ENCODE data around the gene TRIM14. TPM values are rescaled to one million over a fixed set of nuclear protein-coding genes. Genes with fewer than 3 reads are reported as not detected.

TRIM14 gene
- total and polyA plus RNA-seq, 9 donors, result 2.3 to 24.0 (median 5.7) TPM

DNA sequence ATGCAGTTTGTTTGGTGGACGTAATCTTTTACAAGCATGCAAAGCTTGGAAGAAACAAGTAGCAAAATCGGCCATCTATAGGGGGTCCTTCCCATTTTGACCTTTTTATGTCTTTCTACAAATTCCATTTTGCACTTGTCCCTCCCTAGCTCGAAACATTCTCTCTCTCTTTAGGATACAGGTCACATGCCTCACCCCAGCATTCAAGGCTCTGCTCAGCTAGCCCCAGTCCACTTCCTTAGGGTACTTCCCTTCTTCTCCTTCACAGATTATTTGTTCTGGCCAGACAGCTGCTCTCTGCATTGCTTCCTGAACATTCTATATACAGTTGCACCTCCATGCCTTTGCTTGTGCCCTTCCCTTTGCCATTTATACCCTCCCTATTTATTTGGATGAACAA, 31.7 kb upstream of the TRIM14 start:
- Histone ChIP-seq H3K4me3 (no peak overlapping the region), H3K27me3 (no peaks in the 10 kb centered on the region), H3K4me1 (ENCODE audit: insufficient read depth) (no peaks in the 10 kb centered on the region), H3K9me3 (no peaks in the 10 kb centered on the region), H3K36me3 (no peaks in the 10 kb centered on the region), H3K27ac (no peak overlapping the region)
- intact Hi-C loops (cut with DNase I), result no loop called here
- WGBS, 3 donors, result 76 to 86% (median 80%) methylated on average over 3 of the region's 3 CpGs
- DNase-seq, result no peak
- TF ChIP-seq, protein P1, sequence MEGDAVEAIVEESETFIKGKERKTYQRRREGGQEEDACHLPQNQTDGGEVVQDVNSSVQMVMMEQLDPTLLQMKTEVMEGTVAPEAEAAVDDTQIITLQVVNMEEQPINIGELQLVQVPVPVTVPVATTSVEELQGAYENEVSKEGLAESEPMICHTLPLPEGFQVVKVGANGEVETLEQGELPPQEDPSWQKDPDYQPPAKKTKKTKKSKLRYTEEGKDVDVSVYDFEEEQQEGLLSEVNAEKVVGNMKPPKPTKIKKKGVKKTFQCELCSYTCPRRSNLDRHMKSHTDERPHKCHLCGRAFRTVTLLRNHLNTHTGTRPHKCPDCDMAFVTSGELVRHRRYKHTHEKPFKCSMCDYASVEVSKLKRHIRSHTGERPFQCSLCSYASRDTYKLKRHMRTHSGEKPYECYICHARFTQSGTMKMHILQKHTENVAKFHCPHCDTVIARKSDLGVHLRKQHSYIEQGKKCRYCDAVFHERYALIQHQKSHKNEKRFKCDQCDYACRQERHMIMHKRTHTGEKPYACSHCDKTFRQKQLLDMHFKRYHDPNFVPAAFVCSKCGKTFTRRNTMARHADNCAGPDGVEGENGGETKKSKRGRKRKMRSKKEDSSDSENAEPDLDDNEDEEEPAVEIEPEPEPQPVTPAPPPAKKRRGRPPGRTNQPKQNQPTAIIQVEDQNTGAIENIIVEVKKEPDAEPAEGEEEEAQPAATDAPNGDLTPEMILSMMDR (IDR thresholded peaks at IDR 0.05), result no peak
- no peak for TF ChIP-seq POLR2A (IDR thresholded peaks at IDR 0.05)
- no peak for TF ChIP-seq EP300 (IDR thresholded peaks at IDR 0.05)

DNA sequence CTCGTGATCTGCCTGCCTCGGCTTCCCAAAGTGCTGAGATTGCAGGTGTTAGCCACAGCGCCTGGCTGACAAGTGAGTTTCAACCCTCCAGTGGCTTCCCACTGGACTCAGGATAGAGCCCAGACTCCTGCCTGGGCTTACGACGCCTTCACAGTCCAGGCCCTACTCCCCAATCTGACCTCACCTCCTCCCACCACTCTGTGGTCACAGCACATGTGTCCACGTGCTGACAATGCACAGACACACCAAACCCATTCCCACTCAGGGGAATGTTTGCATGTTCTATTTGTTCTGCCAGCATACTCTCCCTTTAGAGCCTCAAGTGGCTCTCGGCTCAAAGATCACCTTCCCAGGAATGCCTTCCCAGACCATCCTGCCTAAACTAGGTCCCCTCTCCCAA, 31.1 kb upstream of the TRIM14 start:
- no peaks in the 10 kb centered on the region for H3K36me3 ChIP-seq
- no peaks in the 10 kb centered on the region for H3K4me1 ChIP-seq (ENCODE audit: insufficient read depth)
- H3K27me3 ChIP-seq, result no peaks in the 10 kb centered on the region
- intact Hi-C loops (cut with DNase I), result no loop called here
- DNase-seq, result no peak
- TF ChIP-seq EP300 (IDR thresholded peaks at IDR 0.05), result no peak
- TF ChIP-seq POLR2A (IDR thresholded peaks at IDR 0.05), result no peak
- TF ChIP-seq, protein P1 (IDR thresholded peaks at IDR 0.05), result no peak
- no peaks in the 10 kb centered on the region for H3K9me3 ChIP-seq
- H3K4me3 ChIP-seq, result no peak overlapping the region
- H3K27ac ChIP-seq, result no peak overlapping the region
- WGBS, 3 donors, result 60 to 80% (median 68%) methylated on average over 7 of the region's 7 CpGs

DNA sequence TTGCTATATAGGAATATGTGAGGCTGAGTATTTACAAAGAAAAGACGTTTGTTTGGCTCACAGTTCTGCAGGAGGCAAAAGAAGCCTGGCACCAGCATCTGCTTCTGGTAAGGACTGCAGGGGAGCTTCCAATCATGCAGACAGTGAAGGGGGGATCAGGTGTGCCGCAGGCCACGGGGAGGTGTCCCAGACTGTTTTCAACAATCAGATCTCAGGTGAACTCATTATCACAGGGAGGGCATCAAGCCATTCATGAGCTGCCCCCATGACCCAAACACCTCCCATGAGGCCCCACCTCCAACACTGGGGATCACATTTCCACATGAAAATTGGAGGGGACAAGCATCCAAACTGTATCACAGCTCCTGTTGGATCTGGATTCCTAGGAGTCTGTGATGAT, 30.4 kb upstream of the TRIM14 start:
- intact Hi-C loops (cut with DNase I), result no loop called here
- 46 to 63% (median 53%) methylated on average over 3 of the region's 3 CpGs for whole genome bisulfite sequencing, 3 donors
- H3K27me3 ChIP-seq, result no peaks in the 10 kb centered on the region

DNA sequence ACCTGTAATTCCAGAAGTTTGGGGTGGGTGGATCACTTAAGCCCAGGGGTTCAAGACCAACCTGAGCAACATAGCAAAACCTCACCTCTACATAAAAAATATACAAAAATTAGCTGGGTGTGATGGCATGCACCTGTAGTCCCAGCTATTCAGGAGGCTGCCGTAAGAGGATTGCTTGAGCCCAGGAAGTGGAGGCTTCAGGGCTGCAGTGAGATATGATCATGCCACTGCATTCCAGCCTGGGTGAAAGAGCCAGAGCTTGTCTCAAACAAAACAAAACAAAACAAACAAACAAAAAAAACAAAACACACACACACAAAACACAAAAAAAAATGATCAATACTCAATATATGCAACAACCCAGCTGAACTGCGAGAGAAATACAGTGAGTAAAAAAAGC, 29.5 kb upstream of the TRIM14 start:
- no peaks in the 10 kb centered on the region for H3K36me3 ChIP-seq
- H3K27me3 ChIP-seq, result no peaks in the 10 kb centered on the region
- intact Hi-C loops (cut with DNase I), result no loop called here
- H3K27ac ChIP-seq, result no peak overlapping the region
- H3K4me1 ChIP-seq (ENCODE audit: insufficient read depth), result no peaks in the 10 kb centered on the region
- no peak overlapping the region for H3K4me3 ChIP-seq
- 63 to 83% (median 82%) methylated on average over 2 of the region's 2 CpGs for WGBS, 3 donors
- no peaks in the 10 kb centered on the region for H3K9me3 ChIP-seq
- no peak for DNase-seq
- TF ChIP-seq EP300 (IDR thresholded peaks at IDR 0.05) (no peak), POLR2A (IDR thresholded peaks at IDR 0.05) (no peak)
- TF ChIP-seq, protein P1 (IDR thresholded peaks at IDR 0.05), result no peak

More for the DNA sequence above, 30.4 kb upstream of the TRIM14 start:
- no peak for DNase-seq
- H3K27ac ChIP-seq, result no peak overlapping the region
- no peaks in the 10 kb centered on the region for H3K9me3 ChIP-seq
- H3K36me3 ChIP-seq, result no peaks in the 10 kb centered on the region
- no peaks in the 10 kb centered on the region for H3K4me1 ChIP-seq (ENCODE audit: insufficient read depth)
- H3K4me3 ChIP-seq, result no peak overlapping the region
- no peak for TF ChIP-seq EP300 (IDR thresholded peaks at IDR 0.05)
- TF ChIP-seq, protein P1 (IDR thresholded peaks at IDR 0.05), result no peak
- no peak for TF ChIP-seq POLR2A (IDR thresholded peaks at IDR 0.05)

All from ovary (tissue), 9 donors.